ENCODE results near the gene GNAO1.

GNAO1 gene

DNA sequence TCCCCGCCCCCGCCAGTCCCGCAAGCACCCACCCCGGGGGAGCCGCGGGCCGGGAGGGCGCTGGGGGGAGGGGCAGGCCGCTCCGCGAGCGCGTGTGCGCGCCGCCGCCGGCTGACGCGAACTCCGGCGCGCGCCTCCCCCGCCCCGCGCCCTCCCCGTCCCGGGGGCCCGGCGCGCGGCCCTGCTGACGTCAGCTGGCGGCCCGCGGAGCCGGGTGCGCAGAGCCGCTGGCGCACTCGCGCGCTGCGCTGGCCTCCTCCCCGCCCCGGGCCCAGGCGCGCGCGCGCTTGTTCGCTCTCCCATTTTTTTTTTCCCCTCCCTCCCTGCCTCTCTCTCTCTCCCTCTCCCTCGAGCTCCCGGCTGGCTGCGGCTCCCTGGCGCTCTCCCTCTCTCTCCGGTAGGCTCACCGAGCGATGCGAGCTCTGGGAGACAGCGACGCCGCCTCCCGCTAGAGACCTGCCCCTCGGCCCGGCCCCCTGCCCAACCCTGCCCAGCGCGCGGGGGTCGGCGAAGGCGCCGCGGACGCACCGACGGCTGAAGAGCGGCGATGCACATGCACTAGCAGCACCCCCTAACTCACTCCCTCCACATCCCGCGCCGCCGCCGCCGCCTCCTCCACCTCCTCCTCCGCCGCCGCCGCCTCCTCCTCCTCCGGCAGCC, at the start of gene GNAO1:
TSS of gene GNAO1 (plus strand) at position 334 of the 660 bp plus-strand sequence. CDS start 747 bp downstream, outside the sequence.
- DNase-seq (ENCODE audit: low read depth in 2 of 2): peak; percentile 24 to 29

- DNase-seq (ENCODE audit: low read depth in 2 of 2): no peak
These were observed 47.6 kb upstream of the GNAO1 start for GRCh38 chr16:56143666-56144065.

GRCh38 chr16:56145369-56145768, 45.9 kb upstream of the GNAO1 start:
- DNase-seq (ENCODE audit: low read depth in 2 of 2): no peak

DNA sequence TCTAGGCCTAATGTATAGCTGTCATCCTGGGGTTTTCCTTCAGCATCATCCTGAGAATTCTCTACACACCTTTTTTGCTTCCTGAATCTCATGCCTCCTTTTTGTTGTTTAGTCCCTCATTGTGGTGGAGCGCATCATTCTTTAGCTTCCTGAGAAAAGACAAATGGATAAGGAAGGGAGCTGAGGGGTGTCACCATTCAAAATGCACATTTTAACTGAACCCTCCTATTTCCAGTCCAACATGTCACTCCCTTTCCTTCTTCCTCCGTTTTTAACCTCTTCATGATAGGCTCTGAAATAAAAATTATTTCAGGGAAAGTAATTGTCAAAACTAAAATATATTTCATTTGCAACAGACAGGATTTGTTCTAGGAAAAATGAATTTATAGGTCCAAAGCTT, 39.7 kb upstream of the GNAO1 start:
- no peak for DNase-seq (ENCODE audit: low read depth in 2 of 2)

- no peak for DNase-seq (ENCODE audit: low read depth in 2 of 2)
These were observed 29.6 kb upstream of the GNAO1 start for GRCh38 chr16:56161658-56162057.

GRCh38 chr16:56163089-56163488, 28.2 kb upstream of the GNAO1 start:
- no peak for DNase-seq (ENCODE audit: low read depth in 2 of 2)

DNA sequence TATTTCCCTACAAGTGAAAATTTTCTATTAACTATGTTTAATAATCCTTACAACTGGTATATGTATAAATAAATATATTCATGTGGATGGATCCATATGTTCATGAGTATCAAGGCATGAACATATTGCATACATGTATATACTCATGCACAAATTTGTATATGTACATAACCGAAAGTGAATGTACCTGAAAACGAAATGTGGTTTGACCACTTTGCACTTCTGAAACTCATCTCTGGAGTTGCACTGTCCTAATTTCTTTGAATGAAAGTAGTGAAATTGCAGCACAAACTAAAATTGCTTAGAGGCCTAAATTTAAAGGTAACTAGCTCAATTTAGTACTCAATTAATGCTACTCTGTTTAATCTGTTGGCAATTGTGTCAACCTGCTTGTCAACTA, 27.4 kb upstream of the GNAO1 start:
- no peak for DNase-seq (ENCODE audit: low read depth in 2 of 2)

DNA sequence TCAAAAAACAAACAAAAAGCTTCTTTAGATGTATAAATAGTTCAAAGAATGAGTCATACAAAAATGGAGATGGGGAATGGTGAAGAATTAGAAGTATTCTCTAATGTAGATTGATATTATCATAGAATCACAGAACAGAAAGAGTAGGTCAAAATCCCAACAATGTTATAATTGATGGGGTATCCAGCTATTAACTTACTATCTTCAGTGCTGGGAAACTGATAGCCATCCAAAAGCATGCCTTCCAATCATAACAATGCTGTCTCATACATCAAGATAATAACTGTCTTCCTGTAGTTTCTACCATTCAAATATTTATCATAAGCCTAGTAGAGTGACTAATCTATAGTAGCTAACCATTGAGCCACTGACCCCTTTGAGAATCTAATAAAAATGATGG, 26.7 kb upstream of the GNAO1 start:
- no peak for DNase-seq (ENCODE audit: low read depth in 2 of 2)

- DNase-seq (ENCODE audit: low read depth in 2 of 2): no peak
These were observed 16.9 kb upstream of the GNAO1 start for GRCh38 chr16:56174411-56174810.

DNA sequence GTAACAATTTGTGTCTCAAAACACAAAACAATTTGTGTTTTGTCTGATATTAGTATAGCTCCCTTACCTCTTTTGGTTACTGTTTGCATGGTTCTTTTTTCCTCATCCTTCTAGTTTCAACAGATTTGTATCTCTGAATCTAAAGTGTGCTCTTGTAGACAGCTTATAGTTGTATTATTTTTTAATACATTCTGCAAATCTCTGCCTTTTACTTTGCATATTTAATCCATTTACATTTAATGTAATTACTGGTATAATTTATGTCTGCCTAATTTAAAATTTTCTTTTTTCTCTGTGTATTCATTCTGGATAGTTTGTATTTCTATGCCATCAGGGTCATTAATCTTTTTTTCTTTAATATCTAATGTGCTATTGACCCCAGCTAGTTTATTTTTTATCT, 9.9 kb upstream of the GNAO1 start:
- no peak for DNase-seq (ENCODE audit: low read depth in 2 of 2)

- DNase-seq (ENCODE audit: low read depth in 2 of 2): no peak
These were observed 8.0 kb upstream of the GNAO1 start for GRCh38 chr16:56183266-56183665.

DNA sequence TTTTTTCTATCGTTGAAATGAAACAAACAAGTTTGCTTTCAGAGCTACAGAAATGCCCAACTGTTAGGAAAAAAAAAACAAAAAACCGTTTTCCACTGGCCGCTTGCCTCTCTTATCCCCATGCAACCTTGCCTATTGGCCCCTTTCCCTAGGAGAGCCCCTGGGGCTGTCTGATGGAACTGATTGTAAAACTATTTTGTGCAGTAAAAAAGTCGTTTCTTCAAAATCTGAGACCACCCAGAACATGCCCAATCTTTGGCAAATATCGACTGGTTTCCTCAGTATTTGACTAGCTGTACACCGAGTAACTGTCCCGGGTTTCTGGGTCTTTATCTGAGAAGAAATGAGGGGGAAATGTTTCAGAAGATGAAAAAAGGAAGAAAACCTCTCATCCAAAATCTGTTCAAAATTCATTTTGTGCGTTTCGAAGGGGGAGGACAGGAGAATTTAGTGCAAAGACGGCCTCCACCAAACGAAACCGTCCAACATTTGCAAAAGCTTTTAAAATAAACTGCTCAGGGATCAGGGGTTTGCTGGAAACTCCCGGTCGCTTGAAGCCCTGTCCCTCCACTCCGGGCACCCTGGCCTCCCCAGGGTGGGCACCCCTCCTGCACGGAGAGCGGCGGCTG, 1.1 kb upstream of the GNAO1 start:
- no peak for DNase-seq (ENCODE audit: low read depth in 2 of 2)

DNA sequence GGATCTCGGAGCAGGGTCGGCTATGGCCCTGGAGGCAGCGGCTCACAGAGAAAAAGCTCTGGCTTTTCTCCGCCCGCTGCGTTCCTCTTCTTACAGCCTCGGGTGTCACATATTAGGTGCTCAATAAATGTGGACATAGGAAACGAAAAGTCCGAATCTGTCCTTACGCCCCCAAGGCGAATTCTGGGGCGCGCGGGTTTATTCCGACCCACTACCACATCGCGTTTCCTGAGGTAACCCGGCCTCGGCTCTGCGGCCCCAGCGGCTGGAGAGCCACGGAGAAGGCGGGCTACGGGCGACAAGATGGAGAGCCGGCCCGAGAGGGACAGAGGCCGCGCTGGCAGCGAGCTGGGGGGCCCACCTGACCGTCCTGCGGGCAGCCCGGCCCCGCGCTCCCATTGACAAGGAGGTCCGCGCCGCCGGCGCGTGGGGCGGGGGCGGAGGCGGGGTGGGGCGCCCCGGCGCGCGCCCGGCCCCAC, 573 bp upstream of the GNAO1 start:
- no peak for DNase-seq (ENCODE audit: low read depth in 2 of 2)

- no peak for DNase-seq (ENCODE audit: low read depth in 2 of 2)
These were observed 746 bp downstream of the GNAO1 start for GRCh38 chr16:56191835-56192634.

GRCh38 chr16:56192635-56192945, 1.3 kb downstream of the GNAO1 start:
- DNase-seq (ENCODE audit: low read depth in 2 of 2): no peak

- no peak for DNase-seq (ENCODE audit: low read depth in 2 of 2)
These were observed 2.0 kb downstream of the GNAO1 start for GRCh38 chr16:56192986-56193945.

DNA sequence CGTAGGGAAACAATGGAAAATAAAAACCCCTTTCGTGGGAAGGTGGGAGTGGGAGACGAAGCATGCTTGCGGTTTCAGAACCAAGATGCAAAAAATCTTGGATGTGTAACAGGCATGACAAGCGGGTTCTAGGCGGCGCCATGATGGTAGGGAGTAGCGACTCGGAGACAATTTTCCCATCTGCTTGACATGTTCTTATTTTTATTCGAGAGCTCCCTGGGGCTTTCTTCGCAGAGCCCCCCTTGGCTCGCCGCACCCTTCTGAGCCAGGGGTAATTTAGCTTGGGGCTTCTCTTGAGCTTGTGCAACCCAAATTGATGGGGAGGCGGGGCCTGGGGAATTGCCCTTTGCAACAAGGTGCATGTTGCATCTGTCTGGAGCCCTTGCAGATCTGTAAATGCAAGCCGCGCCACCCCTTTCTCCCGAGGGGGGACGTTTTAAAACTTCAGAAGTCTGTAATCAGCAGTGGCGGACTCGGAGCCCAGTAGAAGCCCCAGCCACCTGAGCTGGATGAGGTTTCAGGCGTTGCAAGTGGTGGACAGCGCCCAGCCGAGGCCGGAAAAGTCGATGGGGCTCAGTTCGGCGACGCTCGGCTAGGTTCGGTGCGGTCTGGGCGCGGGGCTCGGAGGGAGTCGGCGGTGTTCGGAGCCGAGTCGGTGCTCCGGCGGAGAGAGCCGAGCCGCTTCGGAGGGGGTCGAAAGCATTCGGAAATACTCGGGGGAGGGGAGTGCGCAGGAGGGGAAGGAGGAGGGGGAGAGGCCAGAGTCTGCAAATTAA, 2.9 kb downstream of the GNAO1 start:
- peak; percentile 20 to 32 for DNase-seq (ENCODE audit: low read depth in 2 of 2)

DNA sequence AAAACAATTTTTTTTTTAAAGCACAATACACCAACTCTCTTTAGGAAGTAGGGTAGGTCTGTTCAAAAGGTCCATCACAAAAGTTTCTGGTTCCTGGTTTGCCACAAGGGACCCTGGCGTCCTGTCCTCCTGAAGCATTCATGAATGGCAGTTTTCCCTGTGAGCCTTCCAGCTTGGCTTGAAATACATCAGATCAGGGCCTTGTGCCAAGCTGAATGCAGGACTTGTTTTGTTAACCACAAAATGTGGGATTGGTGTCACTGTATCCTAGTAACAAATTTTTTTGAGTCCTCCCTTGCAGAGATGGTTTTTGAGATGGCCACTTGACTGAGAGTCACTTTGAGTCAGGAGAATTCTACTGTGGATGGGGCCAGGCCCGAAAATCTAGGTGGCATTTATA, 3.9 kb downstream of the GNAO1 start:
- DNase-seq (ENCODE audit: low read depth in 2 of 2): no peak

DNA sequence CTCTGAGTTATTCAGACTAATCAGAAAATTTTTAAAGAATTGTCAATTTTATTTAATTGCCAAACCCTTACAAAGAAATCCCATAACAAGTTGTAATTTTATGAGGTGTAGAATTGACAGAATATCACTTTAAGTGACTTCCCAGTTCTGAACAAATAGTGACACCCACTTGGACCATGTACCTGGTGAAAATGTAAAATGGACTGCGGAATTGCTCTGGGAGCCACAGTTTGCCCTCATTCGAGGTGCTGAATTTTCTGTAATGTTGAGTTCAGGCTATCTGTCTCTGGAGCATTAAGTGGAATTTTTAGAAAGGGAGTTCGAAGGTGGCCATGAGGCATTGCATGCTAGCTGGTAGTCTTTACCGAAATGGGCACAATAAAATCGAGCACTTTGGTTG, 5.1 kb downstream of the GNAO1 start:
- DNase-seq (ENCODE audit: low read depth in 2 of 2): no peak

- no peak for DNase-seq (ENCODE audit: low read depth in 2 of 2)
These were observed 6.1 kb downstream of the GNAO1 start for GRCh38 chr16:56197192-56197992.
